Stomach (tissue), 9 donors: ENCODE measurements around the gene CEP290. TPM values are rescaled to one million over a fixed set of nuclear protein-coding genes. Genes with fewer than 3 reads are reported as not detected.

Experiments used
- DNase-seq, 2 donors: peaks; one replicate each; pipeline versions ENCODE4 v3.0.0 to v3.0.0-alpha.2; 2013 to 2019
- H3K27ac ChIP-seq, 5 donors: fragments of 200-600 bp in 4 of 5; sonication (generic) in 4 of 5; one replicate each; pipeline ENCODE4 v1.5.1; 2013 to 2019; ENCODE audit warnings: mild to moderate bottlenecking in 1 of 5, moderate library complexity in 1 of 5
- H3K27me3 ChIP-seq, 3 donors: fragments of 200-600 bp; sonication (generic); one replicate each; pipeline ENCODE4 v1.5.1; 2017 to 2019; ENCODE audit warnings: mixed run types in 1 of 3
- H3K36me3 ChIP-seq, 4 donors: fragments of 200-600 bp; sonication (generic); 1 replicate in 3 of 4; 2 replicates in 1 of 4; pipeline ENCODE4 v1.5.1; 2016 to 2019
- H3K4me1 ChIP-seq, 4 donors: fragments of 200-600 bp; sonication (generic); one replicate each; pipeline ENCODE4 v1.5.1; 2016 to 2019
- H3K4me3 ChIP-seq, 4 donors: fragments of 200-600 bp; sonication (generic) in 3 of 4; one replicate each; pipeline ENCODE4 v1.5.1; 2016 to 2019; ENCODE audit warnings: mild to moderate bottlenecking in 1 of 4
- H3K9me3 ChIP-seq, 4 donors: fragments of 200-600 bp; sonication (generic); one replicate each; pipeline ENCODE4 v1.5.1; 2016 to 2019
- CTCF ChIP-seq, 7 experiments: fragments of 450-650 bp in 4 of 7; fragments of 200-600 bp in 3 of 7; sonication (generic) in 3 of 7; IDR thresholded peaks; one replicate each; pipeline ENCODE4 v1.5.1; 2016 to 2019; ENCODE audit warnings: antibody characterized with exemption in 7 of 7, control low read depth in 2 of 7, mild to moderate bottlenecking in 1 of 7
- EP300 ChIP-seq: sonication (generic); formaldehyde crosslinking; IDR thresholded peaks from one replicate; pipeline ENCODE4 v1.6.1; 2017; ENCODE audit warnings: antibody characterized with exemption
- POLR2A ChIP-seq, 4 donors: fragments of 450-650 bp; IDR thresholded peaks; one replicate each; pipeline ENCODE4 v1.6.1; 2016; ENCODE audit warnings: antibody characterized with exemption in 4 of 4, control low read depth in 2 of 4, mild to moderate bottlenecking in 1 of 4, moderate library complexity in 1 of 4
- POLR2AphosphoS5 ChIP-seq, 3 donors: sonication (generic); formaldehyde crosslinking; IDR thresholded peaks; one replicate each; pipeline ENCODE4 v1.6.1; 2016; ENCODE audit warnings: antibody characterized with exemption in 3 of 3
- WGBS, 5 donors: extraction: QIAGEN DNeasy Blood & Tissue Kit in 3 of 5; methylation state at CpG; one replicate each; pipeline versions ENCODE4 v1.1.5 to v1.1.7; 2013 to 2018; 5-methylcytosine and 5-hydroxymethylcytosine counted together
- intact Hi-C: fragments of 100-400 bp; cut with DNase I; formaldehyde crosslinking; loops from one replicate; pipeline ENCODE4 v1.15.1; 2023; ENCODE audit warnings: low total_unique reads
- polyA plus RNA-seq, 3 donors: library from polyadenylated mRNA; stranded (reverse); fragments of 200-250 nt; gene quantifications; one replicate each; pipeline ENCODE4 v1.2.3, GENCODE V29; 2013
- total RNA-seq, 5 donors: library from RNA; depleted of rRNA; stranded (reverse); fragments of >200 nt; gene quantifications; one replicate each; pipeline versions ENCODE4 v1.1.0 to v1.2.3, GENCODE V29; 2014 to 2016
- donor health status: healthy with polysubstance abuse.
- donor health status: Bipolar disorder and iron deficiency.
- donor health status: healthy.

CEP290 gene
- total and polyA plus RNA-seq, 8 donors = 2.9 to 109 (median 25.4) TPM

- no peak for DNase-seq
- Histone ChIP-seq H3K9me3 (no peaks in the 10 kb centered on the region), H3K4me3 (no peak overlapping the region), H3K4me1 (no peaks in the 10 kb centered on the region), H3K36me3 (peaks cover 0 to 72% (median 54%) of the 10 kb centered on the region in 4 donors), H3K27me3 (no peaks in the 10 kb centered on the region), H3K27ac (no peak overlapping the region)
- no peak for TF ChIP-seq CTCF (IDR thresholded peaks at IDR 0.05)
- intact Hi-C loops = no loop called here
- WGBS, 5 donors = 73 to 87% (median 79%) methylated on average over 2 of the region's 2 CpGs
Measured at GRCh38 chr12:88056571-88056970, 85.3 kb downstream of the CEP290 start.

GRCh38 chr12:88052686-88053085 lies 89.2 kb downstream of the CEP290 start:
- Histone ChIP-seq H3K27me3 (no peaks in the 10 kb centered on the region), H3K27ac (no peak overlapping the region), H3K9me3 (no peaks in the 10 kb centered on the region), H3K36me3 (peaks cover 4 to 80% (median 68%) of the 10 kb centered on the region in 4 donors), H3K4me1 (no peaks in the 10 kb centered on the region), H3K4me3 (no peak overlapping the region)
- intact Hi-C loops = no loop called here
- 64 to 90% (median 76%) methylated on average over 1 of the region's 1 CpG for WGBS, 5 donors
- peak in 1 of 2 donors; percentile 44 for DNase-seq
- peak in 3 of 7 experiments; percentile 9 to 21 (median 12) for TF ChIP-seq CTCF (IDR thresholded peaks at IDR 0.05)
- no peak for TF ChIP-seq EP300

GRCh38 chr12:88044035-88044434 lies 97.9 kb downstream of the CEP290 start:
- peaks cover 0 to 19% (median 5%) of the 10 kb centered on the region in 4 donors for H3K4me1 ChIP-seq
- DNase-seq = no peak
- WGBS, 5 donors = 91 to 99% (median 98%) methylated on average over 5 of the region's 5 CpGs
- peaks cover 30 to 58% (median 57%) of the 10 kb centered on the region in 4 donors for H3K36me3 ChIP-seq
- no peaks in the 10 kb centered on the region for H3K27me3 ChIP-seq
- no peaks in the 10 kb centered on the region for H3K9me3 ChIP-seq
- H3K27ac ChIP-seq = no peak overlapping the region
- intact Hi-C loops = no loop called here
- TF ChIP-seq EP300 (no peak), CTCF (IDR thresholded peaks at IDR 0.05) (no peak), POLR2AphosphoS5 (IDR thresholded peaks at IDR 0.05) (no peak), POLR2A (IDR thresholded peaks at IDR 0.05) (no peak)
- H3K4me3 ChIP-seq = no peak overlapping the region

- no peak overlapping the region for H3K27ac ChIP-seq
- intact Hi-C loops = no loop called here
- no peaks in the 10 kb centered on the region for H3K9me3 ChIP-seq
- peaks cover 13 to 60% (median 32%) of the 10 kb centered on the region in 4 donors for H3K4me1 ChIP-seq
- WGBS, 5 donors = 56 to 82% (median 59%) methylated on average over 1 of the region's 1 CpG
- H3K4me3 ChIP-seq = no peak overlapping the region
- TF ChIP-seq EP300 (no peak), CTCF (IDR thresholded peaks at IDR 0.05) (no peak), POLR2A (IDR thresholded peaks at IDR 0.05) (no peak), POLR2AphosphoS5 (IDR thresholded peaks at IDR 0.05) (no peak)
- H3K36me3 ChIP-seq = no peaks in the 10 kb centered on the region
- H3K27me3 ChIP-seq = no peaks in the 10 kb centered on the region
- no peak for DNase-seq
Measured at GRCh38 chr12:88037770-88038169, 104.1 kb downstream of the CEP290 start.
